GM19328 (cell line): ENCODE measurements around the gene NCK2.

Source experiments
- ATAC-seq: cut with Tn5 transposase; IDR thresholded peaks from one replicate; pipeline ENCODE4 v1.9.1; 2021; ENCODE audit warnings: mild to moderate bottlenecking, moderate library complexity; ENCODE audit not compliant: unreplicated experiment

Gene NCK2

DNA sequence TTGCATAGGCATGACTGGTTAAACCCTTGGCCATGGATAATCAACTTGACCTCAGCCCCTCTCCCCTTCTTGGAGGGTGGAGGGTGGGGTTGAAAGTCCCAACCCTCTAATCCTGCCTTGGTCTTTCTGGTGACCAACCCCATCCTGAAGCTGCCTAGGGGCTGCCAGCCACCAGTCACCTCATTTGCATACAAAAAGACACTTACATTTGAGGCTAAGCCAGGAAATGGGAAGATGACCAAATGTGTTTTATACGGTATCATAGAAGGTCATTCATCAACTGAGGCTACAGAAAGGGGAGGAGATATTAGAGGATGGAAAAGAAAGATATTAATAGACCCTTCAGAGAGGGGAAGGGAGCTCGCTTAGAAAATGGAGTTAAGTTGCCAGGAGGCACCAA, 96.8 kb downstream of the NCK2 start:
- ATAC-seq, result no peak

- no peak for ATAC-seq
These were observed 97.8 kb downstream of the NCK2 start for GRCh38 chr2:105842555-105842954.

- ATAC-seq, result no peak
These were observed 99.0 kb downstream of the NCK2 start for GRCh38 chr2:105843476-105844374.

GRCh38 chr2:105845976-105846375, 101.3 kb downstream of the NCK2 start:
- no peak for ATAC-seq

GRCh38 chr2:105847056-105847455, 102.3 kb downstream of the NCK2 start:
- ATAC-seq, result no peak

DNA sequence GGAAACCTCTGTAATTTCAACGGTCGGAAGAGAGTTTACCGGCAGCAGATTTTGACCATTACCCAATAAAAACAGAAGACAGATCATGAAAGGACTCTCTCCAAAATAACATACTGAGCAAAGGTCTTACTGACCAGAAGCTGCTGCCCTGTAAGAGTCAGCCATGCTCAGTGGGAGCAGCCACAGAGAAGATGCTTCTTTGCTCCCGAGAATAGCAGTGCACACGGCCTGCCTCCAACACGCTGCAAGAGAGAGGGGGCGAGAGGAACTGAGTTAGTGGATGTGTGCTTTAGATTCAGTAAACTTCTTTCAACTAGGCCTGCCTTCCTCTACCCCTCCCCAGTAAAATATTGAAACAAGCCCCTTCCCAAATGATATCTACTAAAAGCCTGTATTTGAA, 103.7 kb downstream of the NCK2 start:
- no peak for ATAC-seq

GRCh38 chr2:105849431-105850179, 104.9 kb downstream of the NCK2 start:
- ATAC-seq, result no peak

GRCh38 chr2:105852066-105852465, 107.4 kb downstream of the NCK2 start:
- ATAC-seq, result no peak

- no peak for ATAC-seq
These were observed 108.8 kb downstream of the NCK2 start for GRCh38 chr2:105853354-105854088.

- no peak for ATAC-seq
These were observed 110.3 kb downstream of the NCK2 start for GRCh38 chr2:105854972-105855371.

GRCh38 chr2:105856581-105856980, 111.9 kb downstream of the NCK2 start:
- ATAC-seq, result no peak

DNA sequence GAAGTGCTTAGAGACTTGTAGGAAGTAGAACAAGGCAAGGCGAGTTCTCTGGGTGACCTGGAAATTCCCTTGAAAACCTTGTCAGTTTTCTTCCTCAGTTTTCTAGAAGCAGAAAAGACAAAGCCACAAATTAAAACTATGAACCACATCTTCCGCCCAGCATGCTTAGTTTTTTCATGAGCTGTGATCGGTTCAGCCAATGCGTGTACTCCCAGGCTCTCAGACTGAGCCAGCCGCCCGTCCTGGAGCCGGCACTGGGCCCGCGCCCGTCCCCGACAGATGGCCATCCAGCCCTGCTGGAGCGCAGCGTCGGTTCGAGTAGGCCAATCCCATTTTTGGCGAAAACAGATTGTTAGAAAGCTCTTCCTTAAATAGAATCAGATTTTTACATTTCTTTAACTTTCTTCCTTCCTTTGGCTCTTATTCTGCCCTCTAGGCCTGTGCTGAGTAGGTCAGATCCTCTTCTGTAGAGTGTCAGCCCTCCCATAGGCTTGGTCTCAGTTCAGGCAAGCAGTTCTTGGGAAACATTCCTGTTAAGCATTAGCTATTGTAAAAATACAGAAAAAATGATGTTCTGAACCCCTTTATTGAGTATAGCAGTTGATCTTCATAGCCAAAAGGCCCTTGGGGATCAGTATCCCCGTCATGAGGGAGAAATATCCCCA, 112.5 kb downstream of the NCK2 start:
- no peak for ATAC-seq

DNA sequence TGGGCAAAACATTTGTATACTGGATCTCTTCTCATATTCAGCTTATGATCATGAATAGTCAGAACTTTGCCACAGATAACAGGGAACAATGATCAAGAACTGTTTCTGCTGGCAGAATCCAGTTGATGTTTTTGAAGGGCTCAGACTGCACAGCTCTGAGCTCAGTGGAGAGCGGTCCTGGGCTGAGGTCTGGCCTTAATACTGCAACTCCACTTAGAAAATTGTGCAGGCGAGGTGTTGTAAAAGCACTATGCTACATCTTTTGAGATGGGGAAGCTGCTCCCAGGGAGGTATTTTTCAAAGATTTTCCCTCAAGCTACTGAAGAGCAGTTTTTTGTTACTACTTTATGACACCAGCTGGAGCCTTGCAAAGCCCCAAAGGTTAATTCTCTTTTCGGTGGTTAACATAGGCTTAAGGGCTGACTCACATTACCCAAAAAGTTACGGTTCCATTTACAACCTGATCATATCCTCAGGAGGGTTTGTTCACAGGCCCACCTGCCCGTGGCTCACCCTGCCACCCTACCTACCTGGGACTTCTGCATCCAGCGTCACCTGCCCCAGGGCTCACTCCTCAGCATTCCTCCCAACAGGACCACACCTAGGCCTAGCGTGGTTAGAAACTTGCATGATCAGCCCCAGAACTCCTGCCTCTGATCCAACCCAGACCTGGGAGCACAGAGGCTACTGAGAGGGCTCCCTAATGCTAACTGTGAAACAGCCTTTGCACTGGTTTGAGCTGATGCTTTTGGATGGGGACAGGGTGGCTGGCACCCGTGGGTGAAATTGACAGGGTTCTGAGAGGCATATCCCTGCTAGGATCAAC, 114.4 kb downstream of the NCK2 start:
- no peak for ATAC-seq

GRCh38 chr2:105859694-105859951, 114.9 kb downstream of the NCK2 start:
- ATAC-seq, result no peak

DNA sequence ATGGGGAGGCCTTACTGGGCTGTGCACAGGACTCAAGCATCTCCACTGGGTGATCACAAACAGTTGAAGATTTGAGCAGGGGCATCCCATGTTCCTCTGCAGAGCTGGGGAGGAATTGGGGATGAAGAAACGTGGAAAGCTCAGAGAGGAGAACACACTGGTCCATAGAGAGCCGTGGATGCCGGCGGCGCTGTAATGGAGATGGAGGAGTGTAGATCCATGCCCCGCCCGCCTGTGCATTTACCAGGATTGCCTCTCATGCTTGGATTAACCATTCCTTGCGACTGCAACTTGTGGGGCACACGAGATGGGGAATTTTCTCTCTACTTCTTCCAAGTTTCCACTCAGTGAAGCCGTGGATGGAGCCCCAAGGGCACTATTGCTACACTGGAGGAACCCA, 115.9 kb downstream of the NCK2 start:
- no peak for ATAC-seq

DNA sequence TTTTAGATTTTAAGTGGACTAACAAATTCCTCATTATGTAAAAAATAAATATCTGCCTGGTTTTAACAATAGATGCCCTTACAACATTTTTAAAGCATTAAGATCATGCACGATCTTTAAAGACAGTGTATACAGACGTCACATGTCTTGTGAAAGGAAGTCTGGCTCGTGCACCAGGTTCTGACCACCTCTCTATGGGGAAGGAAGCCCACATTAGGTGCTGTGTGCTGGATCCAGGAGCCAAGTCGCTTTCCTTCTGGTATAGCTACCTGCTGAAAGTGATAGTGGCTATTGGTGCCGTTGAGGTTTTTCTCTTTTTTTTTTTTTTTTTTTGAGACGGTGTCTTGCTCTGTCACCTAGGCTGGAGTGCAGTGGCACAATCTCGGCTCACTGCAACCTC, 116.5 kb downstream of the NCK2 start:
- ATAC-seq, result no peak

DNA sequence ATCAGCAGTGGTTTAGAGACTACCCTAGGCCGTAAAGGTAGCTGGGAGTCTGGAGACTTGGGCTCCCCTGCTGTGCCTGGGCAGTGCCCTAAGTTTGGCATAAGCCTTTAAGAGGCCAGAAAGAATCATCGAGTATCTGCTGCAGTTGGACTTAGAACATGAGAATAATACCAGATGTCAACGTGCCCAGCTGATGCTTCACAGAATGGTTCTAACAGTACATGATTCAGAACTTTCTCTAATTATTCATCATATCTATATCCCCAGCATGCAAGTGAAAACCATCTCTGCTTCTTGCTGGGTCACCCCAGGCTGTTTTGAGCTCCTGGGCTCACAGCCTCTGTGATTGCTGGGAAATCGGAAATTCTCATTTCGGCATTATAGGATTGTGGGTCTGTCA, 118.1 kb downstream of the NCK2 start:
- no peak for ATAC-seq

- no peak for ATAC-seq
These were observed 119.5 kb downstream of the NCK2 start for GRCh38 chr2:105864262-105864661.

DNA sequence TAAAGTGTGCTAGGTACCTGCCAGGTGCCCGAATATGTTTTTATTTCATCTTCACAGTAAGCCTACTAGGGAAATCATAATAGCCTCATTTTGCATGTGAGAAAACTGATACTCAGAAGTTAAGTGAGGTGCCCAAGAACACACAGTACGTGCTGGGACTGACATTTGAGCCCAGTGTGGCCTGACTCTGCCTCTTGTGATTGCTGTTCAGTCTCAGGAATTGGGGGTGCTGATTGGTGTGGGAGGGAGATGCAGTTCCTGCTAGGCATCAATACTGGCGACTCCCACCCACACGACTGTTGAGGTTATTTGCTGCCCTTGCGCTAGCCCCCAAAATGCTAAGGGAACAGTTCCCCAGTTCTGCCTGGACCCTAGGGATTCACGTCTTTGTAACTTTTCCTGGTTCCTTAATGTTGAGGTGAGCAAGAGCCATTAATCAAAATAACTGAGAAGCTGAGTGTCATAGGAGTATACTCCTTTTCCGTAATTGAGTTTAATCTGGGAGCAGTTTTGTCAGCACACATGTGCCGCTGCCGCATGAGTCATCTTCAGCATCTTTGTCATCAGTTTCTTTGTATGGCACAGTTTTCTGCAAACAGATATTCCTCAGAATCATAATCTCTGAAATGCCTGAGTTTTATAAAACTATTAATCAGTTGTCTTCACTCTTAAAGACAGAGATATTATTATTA, 120.7 kb downstream of the NCK2 start:
- ATAC-seq, result no peak
